GM19240 (cell line): ENCODE data around the gene RB1.
"Not testable (repeated sequence)": the region's sequence is repeated elsewhere in the genome, so short reads cannot be mapped to it uniquely, and the experiment has no call there.

Source experiments
- DNase-seq: peaks from one replicate; pipeline ENCODE4 v3.0.0; 2011; ENCODE audit warnings: low spot score; ENCODE audit not compliant: insufficient read length

The RB1 gene

DNA sequence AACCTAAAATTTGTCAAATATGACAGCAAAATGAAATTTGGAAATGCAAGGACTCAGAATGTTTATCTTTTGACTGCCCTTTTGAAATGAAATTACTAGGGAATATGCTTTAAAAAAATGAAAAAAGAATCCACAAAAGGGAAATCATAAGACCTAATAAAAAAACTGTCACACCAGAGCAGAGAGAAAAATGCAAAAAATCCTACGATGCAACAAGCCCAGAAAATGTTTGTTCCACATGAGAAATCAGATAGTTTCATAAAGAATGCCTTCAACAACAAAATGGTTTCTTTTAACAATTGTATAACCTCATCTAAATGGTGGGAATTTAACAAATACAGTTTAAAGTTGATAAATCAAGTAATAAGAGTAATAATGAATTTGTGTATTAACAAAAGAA lies 101.4 kb downstream of the RB1 start:
- no peak for DNase-seq

- DNase-seq: no peak
Observed at GRCh38 chr13:48405875-48406274, 102.3 kb downstream of the RB1 start.

- no peak for DNase-seq
Observed at GRCh38 chr13:48410199-48410598, 106.6 kb downstream of the RB1 start.

DNA sequence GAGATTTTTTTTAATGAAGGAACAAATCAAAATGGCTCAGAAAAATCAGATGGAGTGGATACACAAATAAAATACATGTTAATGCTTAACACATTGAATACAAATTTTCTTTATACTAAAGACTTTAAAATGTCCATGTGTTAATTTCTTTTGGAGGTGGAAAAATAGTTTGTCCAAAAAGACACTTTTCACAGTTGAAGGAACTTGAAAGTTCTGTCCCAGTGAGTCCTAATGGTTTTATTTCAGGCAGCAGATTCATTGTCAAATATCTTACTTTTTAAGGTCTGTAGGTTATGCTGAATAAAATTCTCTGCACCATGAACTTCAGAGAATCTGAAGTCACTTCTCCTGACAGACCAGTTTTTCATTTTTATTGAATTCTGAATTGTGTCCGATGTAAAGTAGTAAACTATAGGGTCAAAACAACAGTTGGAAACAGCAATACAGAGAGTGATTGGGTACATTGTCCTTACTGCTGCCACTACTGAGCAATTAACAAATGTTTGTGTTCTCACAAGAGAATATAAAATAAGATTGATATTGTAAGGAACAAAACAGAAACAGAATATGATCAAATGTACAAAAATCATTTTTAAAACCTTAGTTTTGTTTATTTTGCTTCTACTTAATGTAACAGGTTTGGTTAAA lies 107.7 kb downstream of the RB1 start:
- DNase-seq: no peak

DNA sequence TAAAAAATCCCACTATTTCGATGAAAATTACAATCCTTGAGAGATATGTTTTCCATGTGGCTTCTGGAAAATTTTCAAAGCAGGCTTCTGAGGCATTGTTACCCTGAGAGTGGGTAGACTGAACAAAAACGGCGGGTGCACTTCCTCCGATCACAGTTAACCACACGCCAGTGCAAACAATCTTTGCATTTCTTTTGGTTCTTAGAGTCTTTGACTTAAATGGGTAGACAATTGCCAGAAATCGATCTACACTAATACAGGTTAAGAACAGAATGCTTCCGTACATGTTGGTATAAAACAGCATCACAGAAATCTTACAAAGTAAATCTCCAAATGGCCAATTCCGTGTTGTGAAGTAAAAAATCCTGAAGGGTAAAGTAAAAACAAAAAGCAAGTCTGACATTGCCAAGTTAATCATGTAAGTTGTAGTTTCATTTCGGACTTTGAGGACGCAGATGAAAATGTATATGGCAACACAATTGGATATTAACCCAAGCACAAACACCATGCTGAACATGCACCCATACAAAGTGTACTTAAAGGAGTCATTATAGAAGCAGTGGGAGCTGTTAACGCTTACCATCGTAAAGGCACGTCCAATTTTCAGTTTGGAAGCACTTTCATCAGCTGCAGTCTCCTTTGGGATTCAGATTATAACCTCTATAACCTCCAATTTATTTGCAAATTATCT lies 108.4 kb downstream of the RB1 start:
- DNase-seq: no peak

DNA sequence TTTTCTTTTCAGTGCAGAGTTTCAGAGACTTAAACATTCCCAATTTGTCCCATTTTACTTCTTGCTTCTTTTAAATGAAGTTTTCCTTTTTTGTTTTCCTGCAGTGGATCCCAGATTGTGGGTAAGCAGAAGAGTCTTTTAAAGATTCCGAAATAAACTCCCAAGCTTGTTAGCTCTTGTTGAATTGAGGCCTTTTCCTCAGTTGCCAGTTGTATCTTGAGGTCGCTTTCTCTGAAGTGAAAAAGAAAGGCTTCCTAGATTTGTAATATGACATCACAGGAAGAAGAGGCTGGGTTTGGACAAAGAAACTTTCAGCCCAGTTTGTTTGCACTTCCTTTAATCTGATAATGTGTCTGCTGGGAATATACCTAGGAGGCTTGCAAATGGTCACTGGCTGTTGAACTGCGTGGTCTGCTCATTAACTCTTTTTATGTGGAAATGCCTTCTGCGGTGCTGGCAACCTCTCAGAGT lies 109.4 kb downstream of the RB1 start, which contains the start of gene LPAR6:
Gene LPAR6 (minus strand): TSS at position 233 of the 471 bp plus-strand sequence. CDS start 690 bp downstream, outside the sequence.
- DNase-seq: no peak

DNA sequence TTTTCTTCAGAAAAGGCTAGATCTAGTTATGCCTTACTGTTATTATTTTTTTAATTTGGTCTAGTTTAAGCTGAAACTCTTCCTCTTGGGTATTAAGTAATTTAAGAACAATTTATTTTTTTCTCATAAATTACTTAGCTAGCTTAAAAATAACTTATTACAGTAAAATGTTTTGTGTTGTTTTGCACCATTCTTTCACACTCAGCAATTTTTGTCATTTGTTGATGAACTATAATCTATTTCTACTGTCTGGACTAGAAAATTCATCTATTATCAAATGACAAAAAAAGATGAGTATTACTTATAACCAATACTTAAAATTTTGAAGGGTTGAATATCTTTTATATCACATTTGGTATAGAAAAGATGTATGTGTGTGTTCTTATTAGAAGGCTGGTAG lies 111.0 kb downstream of the RB1 start:
- DNase-seq: no peak

- no peak for DNase-seq
Observed at GRCh38 chr13:48415516-48415915, 112.0 kb downstream of the RB1 start.

DNA sequence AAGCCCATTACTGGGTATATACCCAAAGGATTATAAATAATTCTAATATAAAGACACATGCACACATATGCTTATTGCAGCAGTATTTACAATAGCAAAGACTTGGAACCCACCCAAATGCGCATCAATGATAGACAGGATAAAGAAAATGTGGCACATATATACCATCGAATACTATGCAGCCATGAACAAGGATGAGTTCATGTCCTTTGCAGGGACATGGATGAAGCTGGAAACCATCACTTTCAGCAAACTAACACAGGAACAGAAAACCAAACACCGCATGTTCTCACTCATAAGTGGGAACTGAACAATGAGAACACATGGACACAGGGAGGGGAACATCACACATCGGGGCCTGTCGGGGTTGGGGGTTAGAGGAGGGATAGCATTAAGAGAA lies 118.5 kb downstream of the RB1 start:
- not testable (repeated sequence) for DNase-seq

DNA sequence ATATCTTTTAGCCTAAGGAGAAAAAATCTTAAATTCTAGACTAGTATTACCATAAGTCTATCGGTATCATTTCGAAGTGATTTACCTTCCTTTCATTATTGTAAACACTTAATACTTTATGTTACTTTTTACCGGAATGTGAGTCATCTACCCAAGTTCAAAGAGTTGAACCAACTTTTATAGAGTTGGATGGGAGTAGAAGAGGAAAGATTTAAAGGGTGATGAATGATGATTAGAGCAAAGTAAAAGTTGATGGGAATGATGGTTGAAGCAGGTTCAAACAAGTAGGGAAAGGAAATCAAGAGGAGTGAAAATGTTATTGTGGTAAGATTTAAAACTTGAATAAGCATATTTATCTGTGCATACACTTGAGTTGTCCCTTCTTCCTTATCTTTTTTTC lies 120.7 kb downstream of the RB1 start:
- DNase-seq: no peak

DNA sequence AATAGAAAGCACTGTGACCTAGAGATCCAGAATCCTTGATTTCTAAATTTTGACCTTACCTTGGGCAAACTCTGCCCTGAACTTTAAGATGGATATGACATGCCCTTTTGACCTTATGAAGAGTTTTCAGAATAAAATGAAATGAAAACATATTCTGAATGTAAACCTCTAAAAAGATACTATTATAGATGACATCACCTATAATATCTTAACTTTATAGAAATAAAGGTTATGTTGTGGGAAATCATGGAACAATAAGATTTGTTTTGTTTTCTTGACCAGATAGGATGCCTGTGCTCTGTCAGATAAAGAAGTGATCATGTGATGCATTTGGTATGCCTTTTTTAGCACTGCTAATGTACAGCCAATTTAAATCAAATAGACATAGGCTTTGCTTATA lies 122.5 kb downstream of the RB1 start:
- no peak for DNase-seq

DNA sequence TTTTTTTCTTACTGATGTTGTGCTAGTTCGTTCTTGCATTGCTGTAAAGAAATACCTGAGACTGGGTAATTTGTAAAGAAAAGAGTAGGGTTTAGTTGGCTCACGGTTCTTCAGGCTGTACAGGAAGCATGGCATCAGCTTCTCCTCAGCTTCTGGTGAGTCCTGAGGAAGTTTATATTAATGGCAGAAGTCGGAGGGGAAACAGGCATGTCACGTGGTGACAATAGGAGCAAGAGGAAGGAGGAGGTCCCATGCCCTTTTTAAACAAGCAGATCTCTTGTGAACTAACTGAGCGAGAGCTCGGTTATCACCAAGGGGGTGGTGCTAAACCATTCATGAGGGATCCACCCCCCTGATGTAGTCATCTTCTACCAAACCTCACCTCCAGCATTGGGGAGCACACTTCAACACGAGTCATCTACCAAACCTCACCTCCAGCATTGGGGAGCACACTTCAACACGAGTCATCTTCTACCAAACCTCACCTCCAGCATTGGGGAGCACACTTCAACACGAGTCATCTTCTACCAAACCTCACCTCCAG lies 123.3 kb downstream of the RB1 start:
- not testable (repeated sequence) for DNase-seq

- no peak for DNase-seq
Observed at GRCh38 chr13:48429036-48429435, 125.5 kb downstream of the RB1 start.

GRCh38 chr13:48429886-48430285 lies 126.3 kb downstream of the RB1 start:
- no peak for DNase-seq

GRCh38 chr13:48431431-48431830 lies 127.9 kb downstream of the RB1 start:
- DNase-seq: no peak

GRCh38 chr13:48431987-48432615 lies 128.6 kb downstream of the RB1 start:
- DNase-seq: no peak

DNA sequence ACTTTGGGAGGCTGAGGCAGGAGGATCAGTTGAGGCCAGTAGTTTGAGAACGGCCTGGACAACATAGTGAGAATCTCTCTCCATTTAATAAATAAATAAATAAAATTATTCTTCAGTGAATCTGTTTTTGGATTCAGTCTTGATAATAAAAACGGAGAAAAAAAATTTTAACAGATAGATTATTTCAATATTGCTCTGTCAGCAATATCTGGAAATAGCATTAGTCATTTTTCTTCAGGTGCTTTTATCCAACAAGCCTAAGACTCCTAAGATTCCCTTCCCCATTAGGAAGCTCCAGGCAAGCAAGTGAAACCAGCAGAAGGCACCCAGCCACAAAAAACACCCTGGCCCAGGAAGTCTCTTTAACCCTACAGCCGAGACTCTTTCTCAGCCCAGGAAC lies 130.6 kb downstream of the RB1 start:
- no peak for DNase-seq

DNA sequence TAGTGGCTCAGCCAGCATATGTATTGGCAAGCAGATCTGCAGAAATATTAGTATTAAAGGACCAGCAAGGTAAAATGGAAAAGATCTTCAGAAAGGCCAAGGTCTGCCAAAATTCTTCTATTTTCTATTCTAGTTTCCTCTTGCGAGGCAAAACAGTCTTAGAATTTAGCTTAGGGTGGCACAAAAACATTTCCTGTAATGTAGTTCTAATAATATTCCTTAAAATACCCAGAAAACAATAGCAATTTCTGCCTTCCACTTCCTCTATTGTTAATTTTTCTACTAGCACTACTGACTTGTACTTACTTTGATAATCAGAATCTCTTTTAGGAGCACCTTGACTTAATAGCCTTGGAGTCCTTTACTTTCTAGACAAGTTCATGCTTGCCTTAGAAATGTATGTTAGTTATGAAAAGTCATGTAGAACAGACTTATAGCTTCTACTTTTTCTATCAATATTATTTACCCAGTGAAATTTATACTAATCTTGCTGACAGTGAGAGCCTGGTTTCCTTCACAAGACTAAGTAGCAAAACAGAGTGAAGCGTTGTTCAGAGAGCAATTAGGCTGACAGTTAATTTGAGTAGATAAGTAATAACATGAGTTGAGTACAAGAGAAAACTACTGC lies 133.2 kb downstream of the RB1 start:
- no peak for DNase-seq

GRCh38 chr13:48437371-48437770 lies 133.8 kb downstream of the RB1 start:
- no peak for DNase-seq

DNA sequence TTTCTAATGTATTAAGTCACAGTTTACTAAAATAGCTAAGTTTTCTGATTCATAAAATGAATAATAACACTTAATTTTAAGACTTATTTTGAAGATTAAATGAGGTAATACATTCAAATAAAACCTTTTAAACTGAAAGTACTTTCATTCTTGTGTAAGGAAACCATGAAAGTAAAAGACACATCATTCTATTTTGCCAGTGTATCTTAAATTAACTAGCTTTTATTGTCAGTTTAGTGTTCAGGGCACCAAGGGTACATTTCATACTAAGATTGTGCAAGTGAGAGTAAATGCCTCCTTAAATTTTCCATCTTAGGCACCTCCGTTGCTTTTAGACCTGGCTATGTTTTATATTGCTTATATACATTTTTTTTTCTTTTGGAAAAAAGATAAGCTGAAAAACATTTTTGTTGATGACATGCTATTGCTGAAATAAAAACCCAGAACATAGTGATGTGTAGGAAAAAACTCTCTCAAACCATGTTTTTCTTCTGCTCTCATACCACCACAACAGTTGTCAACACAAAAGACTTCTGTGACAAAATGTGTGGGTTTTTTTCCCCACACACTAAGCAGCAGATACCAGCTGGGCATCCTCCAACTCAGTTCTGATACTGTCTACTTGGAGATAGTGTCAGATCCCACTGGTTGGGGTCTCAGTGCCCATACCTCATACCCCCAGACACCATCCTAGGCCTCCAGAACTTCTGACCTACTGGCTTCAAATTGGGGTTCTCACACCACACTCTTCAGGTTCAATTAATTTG lies 140.1 kb downstream of the RB1 start:
- no peak for DNase-seq

DNA sequence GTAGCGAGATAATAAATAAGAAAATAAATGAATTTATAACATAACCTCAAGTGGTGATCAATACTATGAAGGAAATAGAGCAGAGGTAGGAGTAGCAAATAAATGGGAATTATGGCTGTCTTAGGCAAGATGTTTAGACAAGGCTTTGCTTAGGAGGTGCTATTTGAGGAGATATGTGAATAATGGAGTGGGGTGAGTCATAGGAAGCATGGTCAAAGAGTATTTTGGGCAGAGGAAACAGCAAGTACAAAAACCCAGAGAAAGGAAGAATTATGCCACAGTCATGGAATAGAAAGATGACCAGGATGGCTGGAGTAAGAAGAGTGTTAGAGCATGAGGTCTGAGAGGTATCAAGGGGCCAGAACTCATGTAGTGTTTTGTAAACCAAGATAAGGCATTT lies 142.9 kb downstream of the RB1 start:
- DNase-seq: no peak
